ENCODE results near the gene DDX5.

DNA sequence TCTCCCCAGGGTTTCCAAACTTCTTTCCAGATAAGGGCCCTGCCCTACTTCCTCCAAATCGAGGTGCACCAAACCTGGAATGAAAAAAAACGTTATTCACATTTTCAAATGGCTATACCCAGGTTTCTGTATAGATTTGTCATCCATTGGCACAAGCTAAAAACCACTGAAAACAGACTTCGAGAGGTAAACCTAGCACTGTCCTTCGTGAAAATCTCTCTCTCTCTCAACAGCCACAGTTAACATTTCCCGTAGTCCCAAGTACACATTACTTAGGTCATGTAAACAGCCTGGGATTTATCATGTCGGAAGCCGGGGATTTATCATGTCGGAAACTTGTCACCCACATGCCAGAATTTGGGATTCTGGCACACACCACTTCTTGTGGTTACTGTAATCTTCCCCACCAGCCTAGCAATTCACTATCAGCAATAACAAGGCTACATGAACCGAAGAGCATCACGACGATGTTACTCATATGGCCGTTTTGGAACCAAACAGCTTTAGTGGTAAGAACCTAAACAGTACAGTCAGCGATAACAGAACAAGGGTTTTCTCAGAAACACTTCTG is 1.2 kb downstream of the DDX5 start:
- no peak for TF ChIP-seq EZH2 (IDR thresholded peaks at IDR 0.05; ENCODE audit: insufficient read depth, low read length)
- TF ChIP-seq, protein P1, sequence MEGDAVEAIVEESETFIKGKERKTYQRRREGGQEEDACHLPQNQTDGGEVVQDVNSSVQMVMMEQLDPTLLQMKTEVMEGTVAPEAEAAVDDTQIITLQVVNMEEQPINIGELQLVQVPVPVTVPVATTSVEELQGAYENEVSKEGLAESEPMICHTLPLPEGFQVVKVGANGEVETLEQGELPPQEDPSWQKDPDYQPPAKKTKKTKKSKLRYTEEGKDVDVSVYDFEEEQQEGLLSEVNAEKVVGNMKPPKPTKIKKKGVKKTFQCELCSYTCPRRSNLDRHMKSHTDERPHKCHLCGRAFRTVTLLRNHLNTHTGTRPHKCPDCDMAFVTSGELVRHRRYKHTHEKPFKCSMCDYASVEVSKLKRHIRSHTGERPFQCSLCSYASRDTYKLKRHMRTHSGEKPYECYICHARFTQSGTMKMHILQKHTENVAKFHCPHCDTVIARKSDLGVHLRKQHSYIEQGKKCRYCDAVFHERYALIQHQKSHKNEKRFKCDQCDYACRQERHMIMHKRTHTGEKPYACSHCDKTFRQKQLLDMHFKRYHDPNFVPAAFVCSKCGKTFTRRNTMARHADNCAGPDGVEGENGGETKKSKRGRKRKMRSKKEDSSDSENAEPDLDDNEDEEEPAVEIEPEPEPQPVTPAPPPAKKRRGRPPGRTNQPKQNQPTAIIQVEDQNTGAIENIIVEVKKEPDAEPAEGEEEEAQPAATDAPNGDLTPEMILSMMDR (IDR thresholded peaks at IDR 0.05; ENCODE audit: insufficient read depth, low read depth, low read length): no peak
